Measurements from ENCODE around the gene TEKT3. TPM values are rescaled to one million over a fixed set of nuclear protein-coding genes. Genes with fewer than 3 reads are reported as not detected.

TEKT3 gene
- total and polyA plus RNA-seq, 9 of the 15 experiments (the other 6 are each of a cell fraction or from before 2014, with no cell fraction given), result not detected

- H3K27me3 ChIP-seq (ENCODE audit: control insufficient read depth in 2 of 2, insufficient read depth in 2 of 2, low read length in 2 of 2), result peaks cover 0 to 6% of the 10 kb centered on the region in 2 experiments; a peak in 1 of 5 replicates
- H3K79me2 ChIP-seq (ENCODE audit: control insufficient read depth, insufficient read depth, low read length), result no peaks in the 10 kb centered on the region
- no peaks in the 10 kb centered on the region for H3K9me3 ChIP-seq (replicated peaks; ENCODE audit: control insufficient read depth, insufficient read depth, low read depth, low read length)
- ATAC-seq (no peak), DNase-seq (ENCODE audit: extremely low read depth in 1 of 4, low spot score in 3 of 4) (no peak), FAIRE-seq (no peak)
- 5% methylated on average over 3 of the region's 3 CpGs for WGBS (ENCODE audit: insufficient coverage, low coverage, missing lambda C conversion rate)
- no peak overlapping the region for H2AFZ ChIP-seq (ENCODE audit: low read depth, low read length)
- H3K4me2 ChIP-seq (ENCODE audit: insufficient read depth, low read length), result no peak overlapping the region
- CTCF ChIA-PET (ENCODE audit: low intra/inter-chr PET ratio), result no interaction called here
- H3K27ac ChIP-seq (ENCODE audit: extremely low read depth, low read depth, low read length), result no peak overlapping the region
- POLR2A ChIA-PET, result no interaction called here
- TF ChIP-seq ZNF79 (CRISPR knock-in tag; IDR thresholded peaks at IDR 0.05; ENCODE audit: low read depth), result no peak
- no peak for TF ChIP-seq NR2C1 (IDR thresholded peaks at IDR 0.05)
- no peak for TF ChIP-seq NR2C1 (tag; IDR thresholded peaks at IDR 0.05)
- TF ChIP-seq ZEB2 (IDR thresholded peaks at IDR 0.05), result no peak
- TF ChIP-seq NCOA6 (IDR thresholded peaks at IDR 0.05), result no peak
- TF ChIP-seq YY1 (IDR thresholded peaks at IDR 0.05; ENCODE audit: borderline replicate concordance in 1 of 3, control insufficient read depth in 1 of 3, extremely low read depth in 1 of 3, insufficient read depth in 3 of 3, insufficient read length in 1 of 3, insufficient replicate concordance in 2 of 3, low read depth in 1 of 3, low read length in 2 of 3), result no peak
- no peak for TF ChIP-seq FOXA3 (CRISPR knock-in tag; conservative IDR thresholded peaks at IDR 0.05 in 1 of 2, IDR thresholded peaks at IDR 0.05 in 1 of 2)
- TF ChIP-seq, protein P1, sequence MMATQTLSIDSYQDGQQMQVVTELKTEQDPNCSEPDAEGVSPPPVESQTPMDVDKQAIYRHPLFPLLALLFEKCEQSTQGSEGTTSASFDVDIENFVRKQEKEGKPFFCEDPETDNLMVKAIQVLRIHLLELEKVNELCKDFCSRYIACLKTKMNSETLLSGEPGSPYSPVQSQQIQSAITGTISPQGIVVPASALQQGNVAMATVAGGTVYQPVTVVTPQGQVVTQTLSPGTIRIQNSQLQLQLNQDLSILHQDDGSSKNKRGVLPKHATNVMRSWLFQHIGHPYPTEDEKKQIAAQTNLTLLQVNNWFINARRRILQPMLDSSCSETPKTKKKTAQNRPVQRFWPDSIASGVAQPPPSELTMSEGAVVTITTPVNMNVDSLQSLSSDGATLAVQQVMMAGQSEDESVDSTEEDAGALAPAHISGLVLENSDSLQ (IDR thresholded peaks at IDR 0.05), result no peak
- no peak for TF ChIP-seq EWSR1 (IDR thresholded peaks at IDR 0.05; ENCODE audit: borderline replicate concordance, low read depth, partially characterized antibody)
- TF ChIP-seq ZNF143 (CRISPR knock-in tag; IDR thresholded peaks at IDR 0.05), result no peak
- TF ChIP-seq MNT (conservative IDR thresholded peaks at IDR 0.05), result no peak
- TF ChIP-seq PHB (CRISPR knock-in tag; IDR thresholded peaks at IDR 0.05), result no peak
- no peak for TF ChIP-seq CC2D1A (IDR thresholded peaks at IDR 0.05)
- TF ChIP-seq RHOXF2B (CRISPR knock-in tag; conservative IDR thresholded peaks at IDR 0.05), result no peak
- no peak for TF ChIP-seq HNRNPUL1 (IDR thresholded peaks at IDR 0.05; ENCODE audit: low read length)
- TF ChIP-seq RBM34 (IDR thresholded peaks at IDR 0.05; ENCODE audit: borderline replicate concordance, insufficient read depth, low read length), result no peak
- no peak for TF ChIP-seq ZNF184 (CRISPR knock-in tag; IDR thresholded peaks at IDR 0.05)
- no peak for TF ChIP-seq TEAD4 (IDR thresholded peaks at IDR 0.05; ENCODE audit: low read length)
- TF ChIP-seq TEAD4 (CRISPR knock-in tag; IDR thresholded peaks at IDR 0.05; ENCODE audit: borderline replicate concordance), result no peak
- H3K9ac ChIP-seq (ENCODE audit: insufficient read depth in 1 of 2, low read depth in 2 of 2, low read length in 2 of 2), result no peak overlapping the region
- BruUV-seq (replicated peaks), result no TSS peak
- no peaks in the 10 kb centered on the region for H3K36me3 ChIP-seq (ENCODE audit: control insufficient read depth, insufficient read depth, low read length)
- H3K4me1 ChIP-seq (replicated peaks in 1 of 2; ENCODE audit: control insufficient read depth in 2 of 2, insufficient read depth in 2 of 2, low read length in 2 of 2), result no peaks in the 10 kb centered on the region
- H3K9me1 ChIP-seq (ENCODE audit: control insufficient read depth, insufficient read depth, low read length), result no peaks in the 10 kb centered on the region
- in situ Hi-C loops (cut with MboI), result no loop called here
- H3K4me3 ChIP-seq, result no peak overlapping the region
- no peaks in the 10 kb centered on the region for H4K20me1 ChIP-seq (replicated peaks; ENCODE audit: control insufficient read depth, insufficient read depth, low read length)
- intact Hi-C loops (cut with micrococcal nuclease), result no loop called here
Observed at GRCh38 chr17:15354256-15354655, 12.9 kb upstream of the TEKT3 start.

Measured in K562 (cell line).